Ishikawa (cell line): ENCODE measurements around the gene ZNF524.

ENCODE experiments used
- CEBPB ChIP-seq: IDR thresholded peaks from 2 replicates; pipeline ENCODE4 v1.6.1; 2012
- CREB1 ChIP-seq: IDR thresholded peaks from 2 replicates; pipeline ENCODE4 v1.6.1; 2012; ENCODE audit warnings: low read depth
- EGR1 ChIP-seq: IDR thresholded peaks from 2 replicates; pipeline ENCODE4 v1.6.1; 2012
- EP300 ChIP-seq: IDR thresholded peaks from 2 replicates; pipeline ENCODE4 v1.6.1; 2012; ENCODE audit warnings: borderline replicate concordance
- RAD21 ChIP-seq: IDR thresholded peaks from 2 replicates; pipeline ENCODE4 v1.6.1; 2012; ENCODE audit warnings: low read depth
- TAF1 ChIP-seq: IDR thresholded peaks from 2 replicates; pipeline ENCODE4 v1.6.1; 2012; ENCODE audit warnings: low read depth, mild to moderate bottlenecking
- TEAD4 ChIP-seq: IDR thresholded peaks from 2 replicates; pipeline ENCODE4 v1.6.1; 2012
- YY1 ChIP-seq: IDR thresholded peaks from 2 replicates; pipeline ENCODE4 v1.6.1; 2012; ENCODE audit warnings: low read depth
- ZBTB7A ChIP-seq: IDR thresholded peaks from 2 replicates; pipeline ENCODE4 v1.6.1; 2012; ENCODE audit warnings: low read depth
- TF ChIP-seq, protein P1 (sequence below): IDR thresholded peaks from 2 replicates; pipeline ENCODE4 v1.6.1; 2012
- TF ChIP-seq, protein P2 (sequence below): IDR thresholded peaks from 2 replicates; pipeline ENCODE4 v1.6.1; 2012

DNA sequence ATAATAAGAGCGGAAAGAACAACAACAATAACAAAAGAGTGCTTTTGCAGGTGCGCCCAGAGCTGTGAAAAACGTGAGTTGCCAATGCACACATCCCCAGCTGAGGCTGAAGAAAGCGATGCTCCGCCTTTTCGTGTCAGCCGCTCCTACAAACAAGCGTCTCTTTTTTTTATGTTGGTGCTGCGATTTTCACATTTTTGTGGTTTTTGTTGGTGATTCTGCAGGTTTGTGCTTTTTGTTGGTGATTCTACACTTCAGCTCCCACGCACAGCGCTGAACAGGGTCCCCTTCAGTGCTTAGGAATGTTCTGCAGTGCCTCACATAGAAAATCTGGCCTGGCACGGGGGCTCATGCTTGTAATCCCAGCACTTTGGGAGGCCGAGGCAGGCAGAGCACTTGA lies 47.5 kb upstream of the ZNF524 start:
- TF ChIP-seq, protein P1, sequence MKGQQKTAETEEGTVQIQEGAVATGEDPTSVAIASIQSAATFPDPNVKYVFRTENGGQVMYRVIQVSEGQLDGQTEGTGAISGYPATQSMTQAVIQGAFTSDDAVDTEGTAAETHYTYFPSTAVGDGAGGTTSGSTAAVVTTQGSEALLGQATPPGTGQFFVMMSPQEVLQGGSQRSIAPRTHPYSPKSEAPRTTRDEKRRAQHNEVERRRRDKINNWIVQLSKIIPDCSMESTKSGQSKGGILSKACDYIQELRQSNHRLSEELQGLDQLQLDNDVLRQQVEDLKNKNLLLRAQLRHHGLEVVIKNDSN = no peak
- no peak for TF ChIP-seq RAD21
- no peak for TF ChIP-seq EGR1
- no peak for TF ChIP-seq YY1
- no peak for TF ChIP-seq CREB1
- no peak for TF ChIP-seq TAF1
- TF ChIP-seq EP300 = no peak
- no peak for TF ChIP-seq CEBPB
- no peak for TF ChIP-seq ZBTB7A
- TF ChIP-seq TEAD4 = no peak
- TF ChIP-seq, protein P2, sequence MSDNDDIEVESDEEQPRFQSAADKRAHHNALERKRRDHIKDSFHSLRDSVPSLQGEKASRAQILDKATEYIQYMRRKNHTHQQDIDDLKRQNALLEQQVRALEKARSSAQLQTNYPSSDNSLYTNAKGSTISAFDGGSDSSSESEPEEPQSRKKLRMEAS = no peak
